Heart left ventricle (tissue), 13 donors: ENCODE measurements around the gene DCUN1D2.

Experiments used
- POLR2A ChIP-seq, 2 donors: fragments of 450-650 bp; IDR thresholded peaks; one replicate each; pipeline ENCODE4 v1.6.1; 2017; ENCODE audit warnings: antibody characterized with exemption in 2 of 2, mild to moderate bottlenecking in 2 of 2, moderate library complexity in 2 of 2
- TF ChIP-seq, protein P1 (sequence below), 12 donors: fragments of 200-600 bp; sonication (generic) in 4 of 12; IDR thresholded peaks; one replicate each; pipeline versions ENCODE4 v1.5.0 to v1.8.0; 2018 to 2022; ENCODE audit warnings: antibody characterized with exemption in 12 of 12, mild to moderate bottlenecking in 5 of 12
- donor health status: ischemic (EF 13 %, LVEDD 7.1; RV severe dilation, severe dysfunction).
- donor health status: DM: no; HTN: yes; CAD: no.
- donor health status: DM: no; HTN: no; CAD: no.
- donor health status: ischemic (EF 25% LVEDD 6.9; RV normal size, moderate dysfunction).
- donor health status: ischemic (EF 25% LVEDD 5.7; RV mildly dilated, moderate dysfunction).
- donor health status: ischemic (EF 35%, LVEDD 5.7; RV mildly dilated, moderate dysfunction).
- donor health status: nonischemic (EF 11% LVEDD 7.7; RV severe dilation, severe dysfunction).
- donor health status: DM: yes; HTN: yes; CAD: no.
- donor health status: PGD.
- donor health status: ischemic (EF 29% LVEDD 5.4; RV normal size, mild dysfunction).
- donor health status: nonischemic (EF 23%, LVEDD 6.1; RV moderate dilation, normal function).

GRCh38 chr13:113506871-113507388 lies 16.4 kb upstream of the DCUN1D2 start:
- no peak for TF ChIP-seq POLR2A (IDR thresholded peaks at IDR 0.05)
- TF ChIP-seq, protein P1, sequence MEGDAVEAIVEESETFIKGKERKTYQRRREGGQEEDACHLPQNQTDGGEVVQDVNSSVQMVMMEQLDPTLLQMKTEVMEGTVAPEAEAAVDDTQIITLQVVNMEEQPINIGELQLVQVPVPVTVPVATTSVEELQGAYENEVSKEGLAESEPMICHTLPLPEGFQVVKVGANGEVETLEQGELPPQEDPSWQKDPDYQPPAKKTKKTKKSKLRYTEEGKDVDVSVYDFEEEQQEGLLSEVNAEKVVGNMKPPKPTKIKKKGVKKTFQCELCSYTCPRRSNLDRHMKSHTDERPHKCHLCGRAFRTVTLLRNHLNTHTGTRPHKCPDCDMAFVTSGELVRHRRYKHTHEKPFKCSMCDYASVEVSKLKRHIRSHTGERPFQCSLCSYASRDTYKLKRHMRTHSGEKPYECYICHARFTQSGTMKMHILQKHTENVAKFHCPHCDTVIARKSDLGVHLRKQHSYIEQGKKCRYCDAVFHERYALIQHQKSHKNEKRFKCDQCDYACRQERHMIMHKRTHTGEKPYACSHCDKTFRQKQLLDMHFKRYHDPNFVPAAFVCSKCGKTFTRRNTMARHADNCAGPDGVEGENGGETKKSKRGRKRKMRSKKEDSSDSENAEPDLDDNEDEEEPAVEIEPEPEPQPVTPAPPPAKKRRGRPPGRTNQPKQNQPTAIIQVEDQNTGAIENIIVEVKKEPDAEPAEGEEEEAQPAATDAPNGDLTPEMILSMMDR (IDR thresholded peaks at IDR 0.05): no peak
